Ramos (cell line): ENCODE measurements around the gene INTS7.

Experiments
- in situ Hi-C: fragments of 300-500 bp; cut with MboI; formaldehyde crosslinking; loops from one replicate; pipeline ENCODE4 v1.14.3; 2022; ENCODE audit warnings: low sequenced_read_pairs; ENCODE audit not compliant: unreplicated experiment

The INTS7 gene, protein sequence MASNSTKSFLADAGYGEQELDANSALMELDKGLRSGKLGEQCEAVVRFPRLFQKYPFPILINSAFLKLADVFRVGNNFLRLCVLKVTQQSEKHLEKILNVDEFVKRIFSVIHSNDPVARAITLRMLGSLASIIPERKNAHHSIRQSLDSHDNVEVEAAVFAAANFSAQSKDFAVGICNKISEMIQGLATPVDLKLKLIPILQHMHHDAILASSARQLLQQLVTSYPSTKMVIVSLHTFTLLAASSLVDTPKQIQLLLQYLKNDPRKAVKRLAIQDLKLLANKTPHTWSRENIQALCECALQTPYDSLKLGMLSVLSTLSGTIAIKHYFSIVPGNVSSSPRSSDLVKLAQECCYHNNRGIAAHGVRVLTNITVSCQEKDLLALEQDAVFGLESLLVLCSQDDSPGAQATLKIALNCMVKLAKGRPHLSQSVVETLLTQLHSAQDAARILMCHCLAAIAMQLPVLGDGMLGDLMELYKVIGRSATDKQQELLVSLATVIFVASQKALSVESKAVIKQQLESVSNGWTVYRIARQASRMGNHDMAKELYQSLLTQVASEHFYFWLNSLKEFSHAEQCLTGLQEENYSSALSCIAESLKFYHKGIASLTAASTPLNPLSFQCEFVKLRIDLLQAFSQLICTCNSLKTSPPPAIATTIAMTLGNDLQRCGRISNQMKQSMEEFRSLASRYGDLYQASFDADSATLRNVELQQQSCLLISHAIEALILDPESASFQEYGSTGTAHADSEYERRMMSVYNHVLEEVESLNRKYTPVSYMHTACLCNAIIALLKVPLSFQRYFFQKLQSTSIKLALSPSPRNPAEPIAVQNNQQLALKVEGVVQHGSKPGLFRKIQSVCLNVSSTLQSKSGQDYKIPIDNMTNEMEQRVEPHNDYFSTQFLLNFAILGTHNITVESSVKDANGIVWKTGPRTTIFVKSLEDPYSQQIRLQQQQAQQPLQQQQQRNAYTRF

DNA sequence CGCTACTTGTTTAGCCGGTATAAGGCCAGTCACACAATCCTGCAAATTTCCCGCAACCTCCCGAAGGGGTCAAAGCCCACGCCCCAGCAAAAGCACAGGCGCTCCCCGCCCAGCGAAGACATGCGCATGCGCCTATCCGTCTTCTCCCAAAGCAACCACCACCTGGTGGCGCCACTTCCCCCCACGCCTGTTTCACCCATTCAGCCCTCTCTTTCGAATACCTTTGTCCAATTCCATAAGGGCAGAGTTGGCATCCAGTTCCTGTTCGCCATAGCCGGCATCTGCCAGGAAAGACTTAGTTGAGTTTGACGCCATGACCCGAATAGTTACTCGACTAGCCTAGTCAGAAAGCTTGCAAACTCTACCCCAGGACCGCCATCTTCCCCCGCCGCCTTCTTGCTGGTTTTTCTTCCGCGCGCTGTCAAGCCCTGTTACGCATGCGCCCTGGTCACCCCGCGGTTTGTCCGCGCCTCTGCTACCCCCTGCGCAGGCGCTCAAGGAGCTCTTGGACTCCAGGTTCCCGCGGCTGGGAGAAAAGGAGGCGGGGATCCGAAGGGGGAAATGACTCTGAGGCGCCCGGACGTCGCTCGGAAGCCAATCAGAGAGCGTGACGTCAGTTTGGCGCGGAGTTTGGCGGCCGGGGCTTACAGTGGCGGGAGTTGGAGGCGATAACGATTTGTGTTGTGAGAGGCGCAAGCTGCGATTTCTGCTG is at the start of gene INTS7, which contains the start of gene DTL:
Gene INTS7, minus strand, starts transcription at position 435 of the 712 bp plus-strand sequence. Its CDS starts 120 bp downstream, at position 315.
Gene DTL, plus strand, starts transcription at position 626 of the 712 bp plus-strand sequence. CDS start 143 bp downstream, outside the sequence.
- in situ Hi-C loops, result loop anchor here (25.0 kb wide), 2 partner anchors 348 to 752 kb away; partner anchors contain the start of genes NEK2, NSL1 and TATDN3

DNA sequence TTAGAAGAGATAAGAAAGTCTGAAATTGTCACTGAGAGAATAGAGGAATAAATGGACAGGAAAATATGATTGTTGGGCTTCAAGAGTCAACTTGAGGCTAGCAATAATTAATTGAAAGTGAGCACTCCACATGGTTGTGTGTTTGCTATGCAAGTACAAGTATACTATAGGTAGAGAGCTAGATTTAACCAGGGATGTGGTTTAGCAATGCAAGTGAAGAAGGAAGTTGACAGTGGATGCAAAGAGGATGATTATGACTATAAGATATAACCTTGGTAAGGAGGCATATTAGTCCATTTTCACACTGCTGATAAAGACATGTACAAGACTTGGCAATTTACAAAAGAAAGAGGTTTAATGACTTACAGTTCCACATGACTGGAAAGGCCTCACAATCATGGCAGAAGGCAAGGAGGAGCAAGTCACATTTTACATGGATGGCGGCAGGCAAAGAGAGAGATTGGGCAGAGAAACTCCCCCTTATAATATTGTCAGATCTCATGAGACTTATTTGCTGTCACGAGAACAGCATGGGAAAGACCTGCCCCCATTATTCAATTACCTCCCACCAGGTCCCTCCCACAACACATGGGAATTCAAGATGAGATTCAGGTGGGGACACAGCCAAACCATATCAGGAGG is 47.5 kb upstream of the INTS7 start:
- in situ Hi-C loops, result no loop called here

DNA sequence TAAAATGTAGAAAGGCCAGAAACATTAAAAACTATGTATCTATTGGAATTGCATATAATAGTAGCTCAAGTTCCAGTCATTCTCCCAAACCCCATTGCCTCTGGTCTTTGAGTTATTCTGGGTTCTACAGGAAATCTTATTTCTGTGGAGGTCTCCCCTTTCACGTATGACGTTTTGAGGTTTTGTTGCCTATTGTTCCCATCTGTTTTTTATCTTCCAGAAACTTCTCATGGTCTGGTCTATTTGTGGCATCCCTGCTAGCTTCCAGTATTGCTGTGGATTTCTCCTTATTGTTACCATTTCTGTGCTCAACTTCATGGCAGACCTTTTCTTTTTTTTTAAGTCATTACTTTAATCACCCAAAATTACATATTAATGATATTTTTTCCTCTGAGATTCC is 43.5 kb upstream of the INTS7 start:
- in situ Hi-C loops, result no loop called here

DNA sequence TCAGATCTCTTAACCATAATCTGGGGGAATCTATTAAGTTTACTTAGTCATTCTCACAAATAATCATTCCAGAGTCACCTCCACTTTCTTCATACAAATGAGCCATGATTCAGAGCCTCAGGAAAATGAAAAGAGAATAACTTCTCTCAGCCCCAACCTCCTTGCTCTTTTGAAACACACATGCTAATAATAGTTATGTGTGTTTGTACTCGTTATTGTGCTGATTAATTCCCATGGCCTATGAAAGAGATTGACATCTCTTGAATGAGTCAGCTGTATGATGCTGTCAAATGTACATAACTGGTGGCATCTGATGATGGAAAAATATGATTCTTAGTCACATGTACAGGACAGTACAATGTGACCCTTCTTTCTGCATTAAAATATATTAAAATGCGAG is 41.7 kb upstream of the INTS7 start:
- in situ Hi-C loops, result no loop called here

DNA sequence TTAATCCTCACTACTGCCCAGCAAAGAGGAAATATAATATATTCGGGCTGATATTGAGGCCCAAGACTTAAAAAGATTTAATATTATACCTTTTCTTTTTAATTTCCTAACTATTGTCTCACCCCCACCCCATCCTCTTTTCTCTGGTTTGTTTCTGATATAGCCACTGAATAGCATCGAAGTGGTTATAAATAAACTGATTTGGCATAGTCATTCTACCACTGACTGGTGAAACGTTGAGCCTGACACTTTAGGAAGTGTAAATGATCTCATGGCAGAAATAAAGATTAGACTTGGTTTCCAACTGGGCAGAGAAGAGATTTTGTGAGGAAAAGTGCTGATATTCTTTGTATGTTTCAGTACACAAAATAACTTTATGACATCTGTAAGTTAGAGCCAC is 39.5 kb upstream of the INTS7 start:
- in situ Hi-C loops, result no loop called here

DNA sequence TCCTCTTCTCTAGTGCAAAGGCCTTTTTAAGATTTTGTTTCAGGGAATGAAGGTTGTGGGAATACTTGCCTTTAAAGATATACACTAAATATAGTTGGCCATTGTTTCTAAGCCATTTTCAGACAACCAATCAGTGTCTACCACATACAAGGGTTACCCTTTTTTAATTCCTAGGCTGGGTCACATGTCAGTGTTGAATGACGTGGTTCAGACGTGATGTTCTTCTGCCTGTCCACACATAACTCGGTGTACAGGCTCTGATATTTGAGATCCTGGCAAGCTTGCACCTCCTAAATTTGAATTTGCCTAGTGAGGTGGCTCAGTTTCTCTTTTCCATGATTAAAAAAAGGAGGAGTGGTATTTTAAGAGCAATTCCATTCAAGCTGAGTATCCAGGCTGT is 39.0 kb upstream of the INTS7 start:
- in situ Hi-C loops, result no loop called here

DNA sequence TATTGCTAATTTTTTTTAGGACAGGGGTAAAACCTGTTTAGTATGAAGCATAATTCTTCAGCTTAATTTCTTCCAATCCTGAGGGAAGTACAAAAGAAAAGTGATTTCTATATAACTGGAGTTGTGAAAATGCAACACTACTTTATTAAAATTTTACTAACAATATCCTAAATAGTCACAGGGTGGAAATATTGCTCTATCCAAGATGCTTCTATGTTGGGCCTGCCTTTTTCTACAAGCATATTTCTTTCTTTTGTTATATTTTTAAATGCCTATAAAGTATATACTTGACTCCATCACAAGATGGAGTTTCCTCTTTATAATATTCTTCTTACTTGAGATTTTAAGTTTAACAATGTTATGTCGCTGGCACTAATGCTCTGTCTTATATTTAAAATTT is 38.1 kb upstream of the INTS7 start:
- in situ Hi-C loops, result no loop called here

DNA sequence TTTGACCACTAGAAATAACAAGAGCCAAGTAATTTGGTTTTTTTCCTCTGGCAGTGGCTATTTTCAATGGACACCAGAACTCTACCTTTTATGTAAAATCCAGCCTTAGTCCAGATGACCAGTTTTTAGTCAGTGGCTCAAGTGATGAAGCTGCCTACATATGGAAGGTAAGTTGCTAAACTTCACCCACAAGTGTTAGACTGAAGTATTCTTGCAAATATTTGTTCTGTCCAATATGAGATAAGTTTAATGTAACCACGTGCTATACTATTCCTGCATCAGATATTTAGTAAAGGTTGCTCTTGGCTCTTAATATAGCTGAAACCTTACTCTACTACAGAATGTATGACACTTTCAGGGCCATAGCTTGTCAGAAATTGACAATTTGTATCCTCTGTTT is 36.7 kb upstream of the INTS7 start:
- in situ Hi-C loops, result no loop called here

DNA sequence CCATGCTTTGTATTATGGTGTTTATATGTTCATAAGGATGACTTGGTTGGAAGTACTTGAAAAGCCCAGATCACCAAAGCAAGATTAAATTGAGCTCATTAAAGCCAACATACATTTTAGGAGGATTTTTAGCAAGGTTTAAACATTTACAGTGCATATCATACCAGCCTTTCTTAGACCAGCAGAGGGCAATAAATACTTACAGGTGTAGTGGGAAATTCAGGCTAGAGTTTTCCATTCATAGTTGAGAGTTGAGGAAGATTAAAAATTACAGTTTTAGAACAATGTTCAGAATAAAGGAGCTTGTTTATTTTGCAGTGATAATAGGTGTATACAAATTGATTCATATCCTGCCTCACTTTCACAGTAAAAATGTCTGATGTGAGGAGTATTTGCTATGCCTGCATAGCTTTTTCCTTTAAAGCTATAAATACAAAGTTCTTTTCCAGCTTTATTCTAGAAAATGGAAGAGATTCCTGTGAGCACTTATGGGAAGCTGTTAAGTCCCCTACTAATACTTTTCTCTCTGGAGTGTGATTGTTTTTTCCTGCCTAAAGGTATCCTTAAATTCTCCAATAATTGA is 35.5 kb upstream of the INTS7 start:
- in situ Hi-C loops, result no loop called here

DNA sequence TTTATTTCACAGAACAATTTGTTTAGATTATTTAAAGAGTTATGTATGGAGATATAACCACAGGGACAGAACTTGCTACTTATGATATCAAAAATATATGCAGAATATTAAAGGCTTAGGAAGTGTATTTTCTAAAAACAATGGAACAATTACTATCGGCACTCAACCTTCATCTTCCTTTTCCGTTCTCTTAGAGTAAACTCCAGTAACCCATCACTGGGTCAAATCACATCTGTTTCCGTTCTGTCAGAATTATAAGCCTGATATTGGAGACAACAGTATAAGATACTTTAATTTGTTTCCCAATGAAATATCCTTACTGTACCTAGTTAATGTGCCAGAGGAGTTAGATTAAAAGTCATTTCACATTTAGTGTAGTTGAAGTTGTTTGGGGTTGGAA is 32.4 kb upstream of the INTS7 start:
- in situ Hi-C loops, result loop anchor here (10.0 kb wide), 1 partner anchor 387 kb away; no protein-coding TSS in a partner anchor

DNA sequence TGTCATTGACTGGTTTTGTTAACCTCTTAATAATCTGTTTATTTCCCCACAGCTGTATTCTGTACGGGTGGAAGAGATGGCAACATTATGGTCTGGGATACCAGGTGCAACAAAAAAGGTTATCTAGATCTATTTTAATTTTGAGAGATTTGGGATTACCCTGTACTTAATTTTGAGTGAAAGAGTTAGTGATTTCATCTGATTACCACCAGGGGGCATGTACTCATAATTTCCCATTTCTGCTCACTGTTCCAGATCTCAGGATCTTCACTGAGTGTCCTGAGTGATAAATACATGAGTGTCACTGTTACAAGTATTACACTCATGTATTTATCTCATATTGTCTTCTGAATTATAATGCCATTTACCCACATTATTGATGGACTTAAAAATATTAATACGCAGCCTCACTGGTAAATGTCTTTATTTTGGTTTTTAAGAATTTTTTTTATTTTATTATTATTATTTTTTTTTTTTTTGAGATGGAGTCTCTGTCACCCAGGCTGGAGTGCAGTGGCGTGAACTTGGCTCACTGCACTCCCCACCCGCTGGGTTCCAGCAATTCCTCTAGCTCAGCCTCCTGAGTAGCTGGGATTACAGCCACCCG is 27.6 kb upstream of the INTS7 start:
- in situ Hi-C loops, result loop anchor here (10.0 kb wide), 1 partner anchor 392 kb away; no protein-coding TSS in a partner anchor

DNA sequence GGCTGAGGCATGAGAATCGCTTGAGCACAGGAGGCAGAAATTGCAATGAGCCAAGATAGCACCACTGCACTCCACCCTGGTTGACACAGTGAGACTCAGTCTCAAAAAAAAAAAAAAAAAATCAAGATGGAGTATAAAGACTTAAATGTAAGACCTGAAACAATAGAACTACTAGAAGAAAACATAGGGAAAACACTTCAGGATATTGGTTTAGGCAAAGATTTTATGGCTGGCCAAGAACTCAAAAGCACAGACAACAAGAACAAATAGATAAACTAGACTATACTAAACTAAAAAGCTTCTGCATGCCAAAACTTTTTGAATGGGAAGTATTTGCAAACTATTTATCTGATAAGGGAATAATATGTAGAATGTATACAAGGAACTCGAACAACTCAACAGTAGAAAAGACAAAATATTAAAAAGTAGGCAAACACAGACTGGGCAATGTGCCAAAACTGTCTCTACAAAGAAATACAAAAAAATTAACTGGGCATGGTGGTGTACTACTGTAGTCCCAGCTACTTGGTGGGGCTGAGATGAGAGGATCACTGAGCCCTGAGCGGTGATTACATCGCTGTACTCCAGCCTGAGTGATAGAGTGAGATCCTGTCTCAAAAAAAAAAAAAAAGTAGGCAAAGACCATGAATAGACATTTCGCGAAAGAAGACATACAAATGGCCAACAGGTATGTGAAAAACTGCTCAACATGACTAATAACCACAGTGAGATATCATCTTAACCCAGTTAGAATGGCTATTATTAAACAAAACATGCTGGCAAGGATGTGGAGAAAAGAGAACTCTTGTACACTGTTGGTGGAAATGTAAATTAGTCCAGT is 25.5 kb upstream of the INTS7 start:
- in situ Hi-C loops, result loop anchor here (10.0 kb wide), 1 partner anchor 394 kb away; no protein-coding TSS in a partner anchor

DNA sequence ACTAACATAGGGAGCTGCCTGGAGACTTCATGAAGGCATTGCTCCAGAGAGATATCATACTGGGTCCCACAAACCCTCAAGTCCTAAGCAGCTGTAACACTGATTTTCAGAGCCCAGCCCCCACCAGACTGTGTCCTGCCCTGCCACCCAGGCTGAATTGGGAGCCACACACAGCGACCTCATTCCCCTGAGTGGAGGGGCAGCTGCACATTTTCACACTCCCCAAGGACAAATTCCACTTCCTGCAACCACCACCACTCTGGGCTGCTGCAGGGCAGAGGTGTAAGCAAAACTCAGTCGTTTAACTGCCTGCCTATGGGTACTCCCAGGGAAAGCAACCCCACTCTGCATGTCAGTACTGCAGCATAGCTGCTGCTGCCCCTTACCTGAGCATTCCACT is 20.0 kb upstream of the INTS7 start:
- in situ Hi-C loops, result no loop called here

DNA sequence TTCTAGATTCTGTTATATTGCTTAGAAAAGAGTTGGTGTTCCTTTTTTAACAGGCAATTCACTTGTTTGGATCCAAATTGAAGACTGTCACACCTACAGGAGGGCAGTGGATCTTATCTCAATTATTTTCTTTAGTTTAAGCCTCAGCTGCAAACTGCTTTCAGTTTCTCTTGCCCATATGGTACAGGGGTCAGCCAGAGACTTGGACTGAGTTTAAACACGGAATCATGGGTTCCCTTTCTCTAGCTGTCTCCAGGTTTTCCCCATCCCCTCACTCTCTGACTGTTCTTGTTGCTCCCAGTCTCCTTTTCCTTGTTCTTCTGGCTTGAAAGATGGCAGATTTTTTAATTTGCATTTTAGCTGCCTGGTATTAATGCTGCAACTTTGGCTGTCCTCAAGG is 18.6 kb upstream of the INTS7 start:
- in situ Hi-C loops, result no loop called here

DNA sequence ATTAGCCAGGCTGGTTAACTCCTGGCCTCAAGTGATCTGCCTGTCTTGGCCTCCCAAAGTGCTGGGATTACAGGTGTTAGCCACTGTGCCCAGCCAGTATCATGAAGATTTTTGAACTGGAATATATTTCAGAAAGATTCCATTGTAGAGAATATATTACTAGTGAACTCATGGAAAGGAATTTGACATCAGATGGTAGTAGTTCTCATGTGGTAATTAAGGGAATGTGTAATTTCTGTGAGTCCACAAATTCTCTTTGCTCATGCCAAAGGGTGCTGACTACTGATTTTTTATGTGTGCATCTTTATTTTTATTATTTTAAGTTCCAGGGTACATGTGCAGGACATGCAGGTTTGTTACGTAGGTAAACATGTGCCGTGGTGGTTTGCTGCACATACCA is 10.6 kb upstream of the INTS7 start:
- in situ Hi-C loops, result loop anchor here (25.0 kb wide), 2 partner anchors 359 to 741 kb away; partner anchors contain the start of genes NEK2, NSL1 and TATDN3

DNA sequence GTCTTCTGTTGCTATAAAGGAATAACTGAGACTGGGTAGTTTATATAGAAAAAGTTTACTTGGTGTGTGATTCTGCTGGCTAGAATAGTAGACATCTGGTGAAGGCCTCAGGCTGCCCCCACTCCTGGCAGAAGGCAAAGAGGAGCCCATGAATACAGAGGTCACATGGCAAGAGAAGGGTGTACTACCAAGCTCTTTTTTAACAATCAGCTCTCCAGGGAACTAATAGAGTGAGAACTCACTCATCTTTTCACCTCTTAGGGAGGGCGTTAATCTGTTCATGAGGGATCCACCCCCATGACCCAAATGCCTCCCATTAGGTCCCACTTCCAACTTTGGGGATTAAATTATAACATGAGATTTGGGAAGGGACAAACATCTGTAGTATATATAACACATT is 9.5 kb upstream of the INTS7 start:
- in situ Hi-C loops, result loop anchor here (25.0 kb wide), 2 partner anchors 358 to 742 kb away; partner anchors contain the start of genes NEK2, NSL1 and TATDN3

DNA sequence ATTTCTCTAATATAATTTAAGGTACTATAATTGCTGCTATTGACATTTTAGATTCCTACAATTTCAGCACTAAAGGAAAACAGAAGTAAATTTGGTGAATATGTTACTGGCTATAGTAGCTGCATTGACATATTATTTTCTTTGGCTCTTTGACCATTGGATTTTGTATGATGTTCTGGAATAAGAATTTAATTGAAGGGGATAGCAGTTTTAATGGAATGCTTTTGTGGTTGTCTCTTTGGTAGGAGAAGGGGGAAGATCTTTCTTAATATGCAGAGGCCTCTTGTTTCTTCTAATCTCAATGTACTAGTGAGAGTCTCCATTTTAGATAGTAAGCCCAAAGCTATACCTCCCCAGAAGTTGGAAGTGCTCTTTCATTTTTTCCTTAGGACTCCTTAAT is 7.1 kb upstream of the INTS7 start:
- in situ Hi-C loops, result loop anchor here (25.0 kb wide), 2 partner anchors 355 to 745 kb away; partner anchors contain the start of genes NEK2, NSL1 and TATDN3
